Measurements from ENCODE around the gene RFT1.

The RFT1 gene

GRCh38 chr3:53137221-53137620 is 7.0 kb upstream of the RFT1 start:
- no peaks in the 10 kb centered on the region for H3K36me3 ChIP-seq (ENCODE audit: insufficient read depth, low read length)
- H3K27ac ChIP-seq (ENCODE audit: low read depth, low read length): no peak overlapping the region
- H3K4me3 ChIP-seq (ENCODE audit: low read depth, low read length): no peak overlapping the region
- no peaks in the 10 kb centered on the region for H3K27me3 ChIP-seq (ENCODE audit: insufficient read depth, low read length)
- H2AFZ ChIP-seq (ENCODE audit: low read length, unreplicated experiment): no peak overlapping the region
- H3K4me1 ChIP-seq (ENCODE audit: control insufficient read depth, insufficient read depth, low read length, unreplicated experiment): peaks cover 18% of the 10 kb centered on the region
- no peaks in the 10 kb centered on the region for H3K79me2 ChIP-seq (ENCODE audit: control insufficient read depth, insufficient read depth, low read length, unreplicated experiment)

DNA sequence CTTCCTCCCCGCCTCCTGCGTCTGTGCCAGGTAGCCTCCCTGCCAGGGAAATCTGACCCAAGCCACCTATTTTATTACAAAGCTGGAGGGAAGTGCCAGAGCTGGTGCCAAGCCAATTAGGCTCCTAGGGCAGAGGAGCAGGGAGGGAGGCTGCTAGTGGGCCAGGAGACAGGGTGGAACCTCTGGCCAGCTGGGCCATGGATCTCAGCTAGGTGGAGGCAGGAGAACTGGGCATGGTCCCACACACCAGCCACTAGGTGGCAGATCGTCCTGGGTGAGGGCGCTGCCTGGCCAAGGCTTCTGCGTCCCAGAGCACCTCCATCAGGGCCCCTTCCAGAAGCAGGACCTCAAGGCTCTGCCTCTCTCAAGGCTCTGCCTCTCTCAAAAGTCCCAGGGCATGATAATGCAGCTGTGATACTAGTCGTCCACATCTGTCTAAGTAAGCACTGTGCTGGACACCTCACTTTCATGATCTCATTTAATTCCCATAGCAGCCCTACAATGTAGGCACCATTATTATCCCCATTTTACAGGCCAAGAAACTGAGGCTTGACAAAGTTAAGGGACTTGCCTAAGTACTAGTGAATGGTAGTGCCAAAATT is 4.5 kb upstream of the RFT1 start:
- H3K4me3 ChIP-seq (ENCODE audit: low read depth, low read length): no peak overlapping the region
- no peak overlapping the region for H3K27ac ChIP-seq (ENCODE audit: low read depth, low read length)
- no peaks in the 10 kb centered on the region for H3K36me3 ChIP-seq (ENCODE audit: insufficient read depth, low read length)
- H3K79me2 ChIP-seq (ENCODE audit: control insufficient read depth, insufficient read depth, low read length, unreplicated experiment): peaks cover 4% of the 10 kb centered on the region
- H2AFZ ChIP-seq (ENCODE audit: low read length, unreplicated experiment): no peak overlapping the region
- peaks cover 6% of the 10 kb centered on the region for H3K4me1 ChIP-seq (ENCODE audit: control insufficient read depth, insufficient read depth, low read length, unreplicated experiment)
- no peaks in the 10 kb centered on the region for H3K27me3 ChIP-seq (ENCODE audit: insufficient read depth, low read length)

DNA sequence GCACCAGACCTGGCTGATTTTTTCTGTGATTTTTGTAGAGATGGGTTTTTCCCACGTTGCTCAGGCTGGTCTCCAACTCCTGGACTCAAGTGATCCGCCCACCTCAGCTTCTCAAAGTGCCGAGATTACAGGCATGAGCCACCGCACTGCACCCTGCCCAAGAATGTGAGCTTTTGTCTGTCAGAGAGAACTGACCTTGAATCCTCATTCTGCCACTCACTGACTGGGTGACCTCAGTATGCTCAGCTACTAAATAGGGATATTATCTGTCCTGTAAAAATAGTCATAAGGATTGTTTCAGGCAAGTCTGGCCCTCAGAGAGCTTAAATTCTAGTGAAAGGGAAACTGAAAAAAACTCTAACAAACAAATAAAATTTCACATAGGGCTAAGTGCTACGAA is 2.1 kb upstream of the RFT1 start:
- Histone ChIP-seq H3K4me3 (ENCODE audit: low read depth, low read length) (no peak overlapping the region), H3K4me1 (ENCODE audit: control insufficient read depth, insufficient read depth, low read length, unreplicated experiment) (peaks cover 15% of the 10 kb centered on the region), H3K79me2 (ENCODE audit: control insufficient read depth, insufficient read depth, low read length, unreplicated experiment) (peaks cover 20% of the 10 kb centered on the region), H3K27me3 (ENCODE audit: insufficient read depth, low read length) (no peaks in the 10 kb centered on the region), H2AFZ (ENCODE audit: low read length, unreplicated experiment) (no peak overlapping the region), H3K36me3 (ENCODE audit: insufficient read depth, low read length) (no peaks in the 10 kb centered on the region), H3K27ac (ENCODE audit: low read depth, low read length) (no peak overlapping the region)

- peak overlapping the region; percentile 99 for H2AFZ ChIP-seq (ENCODE audit: low read length, unreplicated experiment)
- peak overlapping the region; percentile 76 for H3K27ac ChIP-seq (ENCODE audit: low read depth, low read length)
- H3K36me3 ChIP-seq (ENCODE audit: insufficient read depth, low read length): no peaks in the 10 kb centered on the region
- H3K27me3 ChIP-seq (ENCODE audit: insufficient read depth, low read length): no peaks in the 10 kb centered on the region
- peak overlapping the region; percentile 95 for H3K4me3 ChIP-seq (ENCODE audit: low read depth, low read length)
- H3K4me1 ChIP-seq (ENCODE audit: control insufficient read depth, insufficient read depth, low read length, unreplicated experiment): peaks cover 15% of the 10 kb centered on the region
- H3K79me2 ChIP-seq (ENCODE audit: control insufficient read depth, insufficient read depth, low read length, unreplicated experiment): peaks cover 20% of the 10 kb centered on the region
These were observed 861 bp upstream of the RFT1 start for GRCh38 chr3:53131096-53131495.

GRCh38 chr3:53129344-53129743 is 891 bp downstream of the RFT1 start:
- H3K4me3 ChIP-seq (ENCODE audit: low read depth, low read length): peak overlapping the region; percentile 95
- H3K79me2 ChIP-seq (ENCODE audit: control insufficient read depth, insufficient read depth, low read length, unreplicated experiment): peaks cover 20% of the 10 kb centered on the region
- H3K27me3 ChIP-seq (ENCODE audit: insufficient read depth, low read length): no peaks in the 10 kb centered on the region
- no peak overlapping the region for H2AFZ ChIP-seq (ENCODE audit: low read length, unreplicated experiment)
- peaks cover 15% of the 10 kb centered on the region for H3K4me1 ChIP-seq (ENCODE audit: control insufficient read depth, insufficient read depth, low read length, unreplicated experiment)
- no peak overlapping the region for H3K27ac ChIP-seq (ENCODE audit: low read depth, low read length)
- peaks cover 8% of the 10 kb centered on the region for H3K36me3 ChIP-seq (ENCODE audit: insufficient read depth, low read length)

DNA sequence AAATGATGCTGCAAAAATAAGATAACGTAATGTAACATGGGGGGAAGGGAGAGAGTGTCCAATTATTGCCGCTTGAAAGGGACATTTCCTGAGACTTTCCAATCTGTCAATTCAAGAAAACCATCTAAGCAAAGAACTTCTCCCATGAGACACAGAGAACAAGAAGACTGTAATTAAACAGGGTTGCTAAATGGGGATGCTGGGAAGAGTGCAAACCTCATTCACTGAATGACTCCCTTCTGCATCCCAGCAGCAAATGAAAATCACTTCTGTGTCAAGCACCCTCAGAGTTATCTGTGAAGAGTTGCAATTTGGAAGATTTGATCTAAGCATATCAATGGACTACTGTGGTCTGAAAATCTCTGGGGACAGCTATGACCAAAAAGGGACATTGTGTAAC is 3.6 kb downstream of the RFT1 start:
- Histone ChIP-seq H3K4me1 (ENCODE audit: control insufficient read depth, insufficient read depth, low read length, unreplicated experiment) (peaks cover 15% of the 10 kb centered on the region), H3K27me3 (ENCODE audit: insufficient read depth, low read length) (no peaks in the 10 kb centered on the region), H3K4me3 (ENCODE audit: low read depth, low read length) (no peak overlapping the region), H3K27ac (ENCODE audit: low read depth, low read length) (no peak overlapping the region), H2AFZ (ENCODE audit: low read length, unreplicated experiment) (no peak overlapping the region), H3K79me2 (ENCODE audit: control insufficient read depth, insufficient read depth, low read length, unreplicated experiment) (peaks cover 20% of the 10 kb centered on the region), H3K36me3 (ENCODE audit: insufficient read depth, low read length) (peaks cover 17% of the 10 kb centered on the region)

DNA sequence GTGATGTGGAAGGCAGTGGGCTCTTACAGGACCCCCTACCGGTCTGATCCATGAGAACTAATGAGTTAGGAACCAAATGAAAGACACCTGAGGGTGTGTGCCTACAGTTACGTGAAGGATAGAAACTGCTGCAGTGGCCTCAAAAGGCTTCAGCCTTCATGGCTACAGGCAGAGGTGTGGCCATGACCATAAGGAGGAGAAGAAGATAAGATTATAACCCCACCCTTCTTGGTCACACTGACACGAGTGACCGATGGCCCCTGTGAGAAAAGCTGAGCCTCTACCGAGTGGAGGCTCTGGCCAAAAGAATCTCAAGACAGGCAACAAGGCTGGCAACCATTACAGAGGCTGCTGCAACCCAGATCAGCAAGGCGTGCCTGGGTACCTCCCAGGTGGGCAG is 6.3 kb downstream of the RFT1 start:
- peaks cover 27% of the 10 kb centered on the region for H3K36me3 ChIP-seq (ENCODE audit: insufficient read depth, low read length)

GRCh38 chr3:53123510-53123909 is 6.7 kb downstream of the RFT1 start:
- Histone ChIP-seq H3K4me1 (ENCODE audit: control insufficient read depth, insufficient read depth, low read length, unreplicated experiment) (no peaks in the 10 kb centered on the region), H3K27ac (ENCODE audit: low read depth, low read length) (no peak overlapping the region), H2AFZ (ENCODE audit: low read length, unreplicated experiment) (no peak overlapping the region), H3K36me3 (ENCODE audit: insufficient read depth, low read length) (peaks cover 28% of the 10 kb centered on the region), H3K27me3 (ENCODE audit: insufficient read depth, low read length) (no peaks in the 10 kb centered on the region), H3K4me3 (ENCODE audit: low read depth, low read length) (no peak overlapping the region), H3K79me2 (ENCODE audit: control insufficient read depth, insufficient read depth, low read length, unreplicated experiment) (peaks cover 4% of the 10 kb centered on the region)

More for the DNA sequence above, 6.3 kb downstream of the RFT1 start:
- peaks cover 3% of the 10 kb centered on the region for H3K4me1 ChIP-seq (ENCODE audit: control insufficient read depth, insufficient read depth, low read length, unreplicated experiment)
- no peak overlapping the region for H3K27ac ChIP-seq (ENCODE audit: low read depth, low read length)
- no peaks in the 10 kb centered on the region for H3K27me3 ChIP-seq (ENCODE audit: insufficient read depth, low read length)
- peaks cover 8% of the 10 kb centered on the region for H3K79me2 ChIP-seq (ENCODE audit: control insufficient read depth, insufficient read depth, low read length, unreplicated experiment)
- no peak overlapping the region for H2AFZ ChIP-seq (ENCODE audit: low read length, unreplicated experiment)
- H3K4me3 ChIP-seq (ENCODE audit: low read depth, low read length): no peak overlapping the region

DNA sequence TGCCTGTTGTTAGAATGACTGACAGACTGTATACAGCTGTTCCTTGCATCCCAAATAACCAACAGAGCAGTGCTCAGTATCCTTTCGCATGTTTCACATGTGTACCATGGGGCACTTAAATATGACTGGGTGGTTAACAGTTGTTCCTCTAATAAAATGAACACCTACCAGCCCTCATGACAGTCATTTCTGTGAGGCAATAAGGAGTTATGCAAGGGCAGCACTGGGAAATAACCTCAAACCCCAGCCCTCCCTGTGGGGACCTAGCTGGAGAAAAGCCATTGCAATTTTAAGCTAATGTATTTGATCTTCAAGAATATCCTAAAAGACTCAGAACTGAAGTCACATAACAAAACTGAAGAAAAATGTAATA is 7.3 kb downstream of the RFT1 start:
- no peak overlapping the region for H3K4me3 ChIP-seq (ENCODE audit: low read depth, low read length)
- peaks cover 29% of the 10 kb centered on the region for H3K36me3 ChIP-seq (ENCODE audit: insufficient read depth, low read length)
- no peak overlapping the region for H2AFZ ChIP-seq (ENCODE audit: low read length, unreplicated experiment)
- H3K27me3 ChIP-seq (ENCODE audit: insufficient read depth, low read length): no peaks in the 10 kb centered on the region
- no peaks in the 10 kb centered on the region for H3K79me2 ChIP-seq (ENCODE audit: control insufficient read depth, insufficient read depth, low read length, unreplicated experiment)
- H3K4me1 ChIP-seq (ENCODE audit: control insufficient read depth, insufficient read depth, low read length, unreplicated experiment): no peaks in the 10 kb centered on the region
- no peak overlapping the region for H3K27ac ChIP-seq (ENCODE audit: low read depth, low read length)

DNA sequence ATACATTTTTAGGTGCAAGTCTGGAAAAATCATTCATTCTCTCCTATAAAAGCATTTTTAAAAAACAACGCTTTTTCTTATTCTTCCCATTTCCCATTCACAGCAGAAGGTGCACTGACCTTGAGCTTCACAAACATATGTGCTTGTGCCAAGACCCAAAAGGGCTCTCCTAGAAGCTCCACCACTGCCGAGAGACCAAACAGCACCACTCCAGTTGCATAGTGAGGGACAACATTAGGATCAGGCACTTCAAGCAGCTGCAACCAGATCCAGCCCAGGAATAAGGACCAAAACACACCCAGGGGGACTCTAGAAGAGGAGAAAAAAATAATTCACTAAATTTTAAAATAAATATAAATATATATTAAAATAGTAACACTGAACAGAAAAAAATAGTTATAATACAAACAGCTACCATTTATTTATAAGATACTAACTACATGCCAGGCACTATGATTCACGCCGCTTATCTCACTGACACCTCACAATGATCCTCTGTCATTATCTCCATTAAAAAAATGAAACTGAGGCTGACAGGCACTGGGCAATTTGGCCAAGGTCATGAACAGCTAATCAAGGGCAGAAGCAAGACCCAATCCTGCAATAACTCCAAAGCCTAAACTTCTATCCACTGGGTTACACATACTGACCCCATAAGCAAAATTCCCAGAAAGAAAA is 7.8 kb downstream of the RFT1 start:
- no peaks in the 10 kb centered on the region for H3K79me2 ChIP-seq (ENCODE audit: control insufficient read depth, insufficient read depth, low read length, unreplicated experiment)
- H3K36me3 ChIP-seq (ENCODE audit: insufficient read depth, low read length): peaks cover 29% of the 10 kb centered on the region
- H2AFZ ChIP-seq (ENCODE audit: low read length, unreplicated experiment): no peak overlapping the region
- no peaks in the 10 kb centered on the region for H3K4me1 ChIP-seq (ENCODE audit: control insufficient read depth, insufficient read depth, low read length, unreplicated experiment)
- H3K27me3 ChIP-seq (ENCODE audit: insufficient read depth, low read length): no peaks in the 10 kb centered on the region
- no peak overlapping the region for H3K4me3 ChIP-seq (ENCODE audit: low read depth, low read length)
- no peak overlapping the region for H3K27ac ChIP-seq (ENCODE audit: low read depth, low read length)

DNA sequence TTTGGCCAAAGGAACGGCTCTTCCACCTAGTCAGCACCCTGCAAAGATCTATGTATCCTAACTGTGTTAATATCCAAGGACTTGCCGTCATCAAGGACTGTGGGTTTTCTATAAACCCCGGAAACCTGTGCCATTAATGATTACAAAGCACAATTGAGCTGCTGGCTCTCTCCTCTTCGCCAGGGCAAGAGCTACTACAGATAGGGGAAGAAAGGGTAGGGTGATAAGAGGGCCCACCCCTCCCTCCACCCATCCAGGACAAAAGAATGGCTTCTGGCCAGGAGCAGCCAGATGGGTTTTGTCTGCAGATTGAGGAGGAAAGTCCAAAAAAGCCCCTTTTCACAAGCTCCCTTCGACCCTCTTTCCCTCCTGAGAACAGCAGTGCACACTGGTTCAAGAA is 9.9 kb downstream of the RFT1 start:
- Histone ChIP-seq H3K36me3 (ENCODE audit: insufficient read depth, low read length) (peaks cover 30% of the 10 kb centered on the region), H3K79me2 (ENCODE audit: control insufficient read depth, insufficient read depth, low read length, unreplicated experiment) (no peaks in the 10 kb centered on the region)

More for the DNA sequence above, 9.9 kb downstream of the RFT1 start:
- Histone ChIP-seq H3K4me1 (ENCODE audit: control insufficient read depth, insufficient read depth, low read length, unreplicated experiment) (peaks cover under 1% of the 10 kb centered on the region), H3K27me3 (ENCODE audit: insufficient read depth, low read length) (no peaks in the 10 kb centered on the region), H2AFZ (ENCODE audit: low read length, unreplicated experiment) (no peak overlapping the region), H3K4me3 (ENCODE audit: low read depth, low read length) (no peak overlapping the region), H3K27ac (ENCODE audit: low read depth, low read length) (no peak overlapping the region)
